ENCODE data around the gene SNAPIN.

SNAPIN gene

GRCh38 chr1:153679337-153680119 is 21.0 kb downstream of the SNAPIN start:
- DNase-seq = peak; percentile 48

DNA sequence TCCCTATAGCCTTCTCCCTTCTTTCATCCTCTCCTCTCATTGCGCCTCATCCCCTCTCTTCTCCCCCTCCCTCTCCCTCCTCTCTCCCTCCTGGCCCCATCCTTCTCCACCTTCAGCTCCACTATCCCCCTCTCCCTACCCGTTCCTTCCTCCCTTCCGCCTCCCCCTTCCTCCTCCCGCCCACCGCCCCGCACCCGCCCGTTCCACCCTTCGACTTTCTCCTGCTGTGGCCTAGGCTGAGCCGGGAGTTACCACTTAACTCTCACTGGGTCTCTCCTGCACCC is 21.6 kb downstream of the SNAPIN start:
- DNase-seq = no peak

- no peak for DNase-seq
Observed at GRCh38 chr1:153682730-153683129, 24.2 kb downstream of the SNAPIN start.

GRCh38 chr1:153683854-153684253 is 25.4 kb downstream of the SNAPIN start:
- DNase-seq = no peak

DNA sequence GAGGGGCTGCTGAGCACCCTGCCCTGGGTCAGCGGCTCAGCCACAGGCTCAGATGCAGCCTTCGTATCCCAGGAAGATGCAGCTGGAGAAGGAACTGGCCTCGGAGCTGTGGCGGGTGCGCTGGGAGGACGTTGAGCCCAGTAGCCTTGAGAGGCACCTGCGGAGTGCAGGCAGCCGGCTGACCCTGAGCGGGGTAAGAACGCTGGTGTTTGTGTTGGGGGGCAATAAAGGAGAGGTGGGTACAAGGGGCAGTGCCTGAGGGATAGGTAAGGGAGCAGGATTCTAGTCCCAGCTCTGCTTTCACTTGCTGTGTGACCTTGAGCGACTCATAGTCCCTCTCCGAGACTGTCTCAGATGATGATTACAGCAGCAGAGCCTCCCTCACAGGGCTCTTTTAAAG is 26.4 kb downstream of the SNAPIN start:
- DNase-seq = no peak

DNA sequence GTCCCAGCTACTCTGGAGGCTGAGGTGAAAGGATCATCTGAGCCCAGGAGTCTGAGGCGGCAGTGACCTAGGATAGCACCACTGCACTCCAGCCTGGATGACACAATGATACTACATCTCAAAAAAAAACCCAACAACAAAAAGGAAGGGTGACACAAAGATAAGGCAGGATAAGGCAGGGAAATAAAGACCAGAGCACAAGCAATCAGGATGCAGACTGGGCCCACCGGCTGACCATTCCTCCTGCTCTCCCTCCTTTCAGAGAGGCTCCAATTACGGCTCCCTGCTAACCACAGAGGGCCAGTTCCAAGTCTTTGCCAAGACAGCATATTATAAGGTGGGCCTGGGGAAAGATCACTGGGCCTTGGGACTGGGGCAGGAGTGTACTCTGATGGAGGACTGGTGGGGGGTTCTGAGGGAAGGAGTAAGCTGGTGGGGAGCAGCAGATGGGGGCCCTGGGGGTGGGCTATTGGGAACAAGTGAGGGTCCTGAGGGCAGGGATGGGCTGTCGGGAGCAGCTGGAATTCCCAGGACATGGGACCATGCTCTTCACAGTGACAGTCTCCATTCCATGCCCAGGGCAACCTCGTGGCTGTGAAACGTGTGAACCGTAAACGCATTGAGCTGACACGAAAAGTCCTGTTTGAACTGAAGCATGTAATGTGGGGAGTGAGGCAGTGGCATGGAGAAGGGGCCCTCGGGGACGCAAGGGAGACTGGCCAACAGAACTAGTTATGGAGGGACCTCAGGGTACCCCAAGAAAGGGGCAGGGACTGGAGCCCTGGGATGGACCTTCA is 27.2 kb downstream of the SNAPIN start:
- DNase-seq = no peak

DNA sequence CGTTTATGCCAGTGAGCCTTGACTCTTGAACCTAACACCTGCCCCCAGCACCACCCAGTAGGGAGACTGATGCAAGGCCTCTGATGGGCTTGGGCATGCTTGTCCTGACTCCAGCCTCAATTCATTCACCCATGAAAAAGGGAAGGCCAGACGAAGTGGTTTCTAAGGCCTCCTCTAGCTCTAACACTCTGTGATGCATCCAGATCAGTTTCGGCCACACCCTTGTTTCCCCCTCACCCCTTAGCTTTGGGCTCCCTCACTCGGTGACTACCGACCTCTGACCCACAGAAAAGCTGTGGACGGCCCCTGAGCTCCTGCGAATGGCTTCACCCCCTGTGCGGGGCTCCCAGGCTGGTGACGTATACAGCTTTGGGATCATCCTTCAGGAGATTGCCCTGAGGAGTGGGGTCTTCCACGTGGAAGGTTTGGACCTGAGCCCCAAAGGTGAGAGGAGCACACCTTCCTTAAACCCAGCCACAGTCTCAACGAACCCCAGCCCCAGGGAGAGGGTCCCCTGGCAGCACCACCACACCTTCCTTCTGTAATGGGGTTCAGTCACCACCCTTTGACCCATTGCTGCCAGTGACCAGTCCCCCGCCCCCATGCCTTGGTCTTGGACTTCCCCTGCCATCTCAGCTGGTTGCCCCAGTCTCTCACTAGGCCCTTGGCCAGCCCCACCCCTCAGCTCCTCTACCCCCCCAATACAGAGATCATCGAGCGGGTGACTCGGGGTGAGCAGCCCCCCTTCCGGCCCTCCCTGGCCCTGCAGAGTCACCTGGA is 29.0 kb downstream of the SNAPIN start:
- DNase-seq = no peak

GRCh38 chr1:153688276-153688675 is 29.8 kb downstream of the SNAPIN start:
- no peak for DNase-seq

GRCh38 chr1:153688736-153689328 is 30.3 kb downstream of the SNAPIN start:
- no peak for DNase-seq

DNA sequence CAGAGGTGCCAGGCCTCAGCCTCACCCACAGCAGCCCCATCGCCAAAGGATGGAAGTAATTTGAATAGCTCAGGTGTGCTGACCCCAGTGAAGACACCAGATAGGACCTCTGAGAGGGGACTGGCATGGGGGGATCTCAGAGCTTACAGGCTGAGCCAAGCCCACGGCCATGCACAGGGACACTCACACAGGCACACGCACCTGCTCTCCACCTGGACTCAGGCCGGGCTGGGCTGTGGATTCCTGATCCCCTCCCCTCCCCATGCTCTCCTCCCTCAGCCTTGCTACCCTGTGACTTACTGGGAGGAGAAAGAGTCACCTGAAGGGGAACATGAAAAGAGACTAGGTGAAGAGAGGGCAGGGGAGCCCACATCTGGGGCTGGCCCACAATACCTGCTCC is 35.0 kb downstream of the SNAPIN start:
- no peak for DNase-seq

DNA sequence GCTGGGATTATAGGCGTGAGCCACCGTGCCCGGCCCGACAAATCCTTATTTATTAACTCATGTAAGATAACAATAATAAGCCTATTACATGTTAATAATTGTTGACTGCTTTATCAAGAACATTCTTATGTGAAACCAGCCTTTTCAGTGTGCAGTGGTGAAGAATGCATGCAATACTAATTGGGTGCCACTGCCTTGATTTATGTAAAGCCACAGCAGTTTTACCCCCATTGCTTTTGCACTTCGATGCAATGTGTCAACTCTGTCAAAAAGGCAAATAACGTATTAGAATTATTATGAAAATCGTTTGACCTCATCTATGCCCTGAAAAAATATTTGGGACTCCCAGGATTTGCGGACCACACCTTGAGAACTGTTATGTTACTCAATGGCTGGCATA is 38.2 kb downstream of the SNAPIN start:
- DNase-seq = no peak

DNA sequence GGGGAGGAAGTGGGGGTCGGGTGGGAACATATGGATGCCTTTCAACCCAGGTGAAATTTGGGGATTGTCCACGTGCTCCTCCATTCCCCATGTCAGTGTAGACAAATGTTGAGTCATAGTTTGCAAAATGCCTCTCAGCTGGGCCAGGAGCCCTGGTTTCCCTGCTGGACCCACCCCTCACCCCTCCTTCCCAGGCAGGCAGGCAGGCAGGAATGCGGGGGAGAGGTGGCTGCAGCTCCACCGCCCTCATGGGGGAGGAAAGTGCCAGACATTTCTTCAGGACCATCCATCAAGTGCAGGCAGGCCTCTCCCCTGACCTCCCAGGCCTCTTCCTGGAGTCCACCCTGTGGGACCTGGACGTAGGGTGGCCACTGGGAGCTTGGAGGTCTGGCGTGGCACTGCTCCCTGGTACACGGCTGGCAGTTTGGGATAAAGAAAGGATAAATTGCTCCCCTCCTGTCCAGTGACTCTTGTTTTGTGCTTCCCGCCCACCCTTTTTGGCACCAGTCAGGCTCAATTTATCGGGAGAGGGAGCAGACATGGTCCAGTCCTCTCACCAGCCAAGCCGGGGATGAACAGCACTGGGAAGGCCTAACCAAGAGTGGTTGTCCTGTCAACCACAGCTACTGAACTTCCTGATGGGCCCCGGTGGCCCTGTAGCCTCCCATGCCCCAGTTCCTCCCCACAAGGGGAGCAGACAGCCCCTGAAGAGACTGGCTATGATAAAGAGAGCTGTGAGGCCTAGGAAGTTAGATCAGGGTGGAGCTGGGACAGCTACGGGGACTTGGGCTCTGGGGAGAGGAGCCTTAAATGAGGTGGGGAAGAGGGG is 38.9 kb downstream of the SNAPIN start:
- DNase-seq = no peak

GRCh38 chr1:153698020-153698922 is 39.8 kb downstream of the SNAPIN start:
- DNase-seq = no peak

GRCh38 chr1:153698923-153699714 is 40.6 kb downstream of the SNAPIN start:
- DNase-seq = no peak

GRCh38 chr1:153699768-153700167 is 41.3 kb downstream of the SNAPIN start:
- no peak for DNase-seq

- no peak for DNase-seq
Observed at GRCh38 chr1:153705484-153705883, 47.0 kb downstream of the SNAPIN start.

GRCh38 chr1:153711026-153711425 is 52.5 kb downstream of the SNAPIN start:
- no peak for DNase-seq
